ENCODE results near the gene PRDM16.

DNA sequence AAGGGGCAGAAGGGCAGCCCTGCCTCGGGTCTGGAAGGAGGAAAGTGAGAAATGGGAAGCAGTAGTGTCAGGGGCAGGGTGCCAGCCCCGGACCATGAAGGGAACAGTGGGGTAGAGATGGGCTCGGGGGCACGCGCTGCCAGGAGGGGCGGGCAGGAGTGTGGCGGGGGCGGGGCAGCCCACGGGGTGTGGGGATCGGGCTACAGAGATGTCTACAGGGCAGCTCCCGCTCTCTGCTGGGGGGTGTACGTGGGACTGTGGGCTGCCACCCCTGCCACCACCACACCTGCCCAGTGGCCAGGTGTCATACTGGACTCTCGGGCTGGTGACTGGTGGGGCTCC lies 392.9 kb downstream of the PRDM16 start:
- TF ChIP-seq, protein P1, sequence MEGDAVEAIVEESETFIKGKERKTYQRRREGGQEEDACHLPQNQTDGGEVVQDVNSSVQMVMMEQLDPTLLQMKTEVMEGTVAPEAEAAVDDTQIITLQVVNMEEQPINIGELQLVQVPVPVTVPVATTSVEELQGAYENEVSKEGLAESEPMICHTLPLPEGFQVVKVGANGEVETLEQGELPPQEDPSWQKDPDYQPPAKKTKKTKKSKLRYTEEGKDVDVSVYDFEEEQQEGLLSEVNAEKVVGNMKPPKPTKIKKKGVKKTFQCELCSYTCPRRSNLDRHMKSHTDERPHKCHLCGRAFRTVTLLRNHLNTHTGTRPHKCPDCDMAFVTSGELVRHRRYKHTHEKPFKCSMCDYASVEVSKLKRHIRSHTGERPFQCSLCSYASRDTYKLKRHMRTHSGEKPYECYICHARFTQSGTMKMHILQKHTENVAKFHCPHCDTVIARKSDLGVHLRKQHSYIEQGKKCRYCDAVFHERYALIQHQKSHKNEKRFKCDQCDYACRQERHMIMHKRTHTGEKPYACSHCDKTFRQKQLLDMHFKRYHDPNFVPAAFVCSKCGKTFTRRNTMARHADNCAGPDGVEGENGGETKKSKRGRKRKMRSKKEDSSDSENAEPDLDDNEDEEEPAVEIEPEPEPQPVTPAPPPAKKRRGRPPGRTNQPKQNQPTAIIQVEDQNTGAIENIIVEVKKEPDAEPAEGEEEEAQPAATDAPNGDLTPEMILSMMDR (CRISPR knock-in tag; IDR thresholded peaks at IDR 0.05), result no peak
- TF ChIP-seq NR2C2 (CRISPR knock-in tag; IDR thresholded peaks at IDR 0.05; ENCODE audit: borderline replicate concordance) (no peak), RFX5 (IDR thresholded peaks at IDR 0.05; ENCODE audit: low read depth, low read length) (no peak), ETV6 (CRISPR knock-in tag; conservative IDR thresholded peaks at IDR 0.05) (no peak)
- TF ChIP-seq, protein P2, sequence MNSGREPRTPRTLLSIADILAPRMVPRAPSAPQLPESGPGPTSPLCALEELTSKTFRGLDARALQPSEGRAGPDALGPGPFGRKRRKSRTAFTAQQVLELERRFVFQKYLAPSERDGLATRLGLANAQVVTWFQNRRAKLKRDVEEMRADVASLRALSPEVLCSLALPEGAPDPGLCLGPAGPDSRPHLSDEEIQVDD (CRISPR knock-in tag; IDR thresholded peaks at IDR 0.05; ENCODE audit: borderline replicate concordance), result no peak
- TF ChIP-seq, protein P3, sequence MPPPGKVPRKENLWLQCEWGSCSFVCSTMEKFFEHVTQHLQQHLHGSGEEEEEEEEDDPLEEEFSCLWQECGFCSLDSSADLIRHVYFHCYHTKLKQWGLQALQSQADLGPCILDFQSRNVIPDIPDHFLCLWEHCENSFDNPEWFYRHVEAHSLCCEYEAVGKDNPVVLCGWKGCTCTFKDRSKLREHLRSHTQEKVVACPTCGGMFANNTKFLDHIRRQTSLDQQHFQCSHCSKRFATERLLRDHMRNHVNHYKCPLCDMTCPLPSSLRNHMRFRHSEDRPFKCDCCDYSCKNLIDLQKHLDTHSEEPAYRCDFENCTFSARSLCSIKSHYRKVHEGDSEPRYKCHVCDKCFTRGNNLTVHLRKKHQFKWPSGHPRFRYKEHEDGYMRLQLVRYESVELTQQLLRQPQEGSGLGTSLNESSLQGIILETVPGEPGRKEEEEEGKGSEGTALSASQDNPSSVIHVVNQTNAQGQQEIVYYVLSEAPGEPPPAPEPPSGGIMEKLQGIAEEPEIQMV (CRISPR knock-in tag; IDR thresholded peaks at IDR 0.05; ENCODE audit: low read depth), result no peak
- TF ChIP-seq, protein P4, sequence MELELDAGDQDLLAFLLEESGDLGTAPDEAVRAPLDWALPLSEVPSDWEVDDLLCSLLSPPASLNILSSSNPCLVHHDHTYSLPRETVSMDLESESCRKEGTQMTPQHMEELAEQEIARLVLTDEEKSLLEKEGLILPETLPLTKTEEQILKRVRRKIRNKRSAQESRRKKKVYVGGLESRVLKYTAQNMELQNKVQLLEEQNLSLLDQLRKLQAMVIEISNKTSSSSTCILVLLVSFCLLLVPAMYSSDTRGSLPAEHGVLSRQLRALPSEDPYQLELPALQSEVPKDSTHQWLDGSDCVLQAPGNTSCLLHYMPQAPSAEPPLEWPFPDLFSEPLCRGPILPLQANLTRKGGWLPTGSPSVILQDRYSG (CRISPR knock-in tag; IDR thresholded peaks at IDR 0.05), result no peak
- TF ChIP-seq, protein P5, sequence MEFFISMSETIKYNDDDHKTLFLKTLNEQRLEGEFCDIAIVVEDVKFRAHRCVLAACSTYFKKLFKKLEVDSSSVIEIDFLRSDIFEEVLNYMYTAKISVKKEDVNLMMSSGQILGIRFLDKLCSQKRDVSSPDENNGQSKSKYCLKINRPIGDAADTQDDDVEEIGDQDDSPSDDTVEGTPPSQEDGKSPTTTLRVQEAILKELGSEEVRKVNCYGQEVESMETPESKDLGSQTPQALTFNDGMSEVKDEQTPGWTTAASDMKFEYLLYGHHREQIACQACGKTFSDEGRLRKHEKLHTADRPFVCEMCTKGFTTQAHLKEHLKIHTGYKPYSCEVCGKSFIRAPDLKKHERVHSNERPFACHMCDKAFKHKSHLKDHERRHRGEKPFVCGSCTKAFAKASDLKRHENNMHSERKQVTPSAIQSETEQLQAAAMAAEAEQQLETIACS (CRISPR knock-in tag; IDR thresholded peaks at IDR 0.05), result no peak
